HepG2 (cell line): Measurements from ENCODE around the gene COPB2. TPM values are rescaled to one million over a fixed set of nuclear protein-coding genes. Genes with fewer than 3 reads are reported as not detected.

Source experiments
- ARID2 ChIP-seq: sonication (generic); formaldehyde crosslinking; IDR thresholded peaks from 2 replicates; pipeline ENCODE4 v1.8.1; 2022; ENCODE audit warnings: mild to moderate bottlenecking, missing genetic modification reagents, borderline replicate concordance
- BHLHE40 ChIP-seq: IDR thresholded peaks from 2 replicates; pipeline ENCODE4 v1.6.1; 2011; ENCODE audit warnings: low read length, improper control_type of control experiment
- FOXK1 ChIP-seq: sonication (generic); formaldehyde crosslinking; IDR thresholded peaks from 2 replicates; pipeline ENCODE4 v1.4.0; 2020; ENCODE audit warnings: low read depth, missing genetic modification reagents, borderline replicate concordance
- GATA4 ChIP-seq: sonication (generic); IDR thresholded peaks from 2 replicates; pipeline ENCODE4 v1.6.1; 2016; ENCODE audit warnings: antibody characterized with exemption, low read depth, borderline replicate concordance
- MLX ChIP-seq: IDR thresholded peaks from 2 replicates; pipeline ENCODE4 v1.6.1; 2016
- MXD4 ChIP-seq: IDR thresholded peaks from 2 replicates; pipeline ENCODE4 v1.6.1; 2016; ENCODE audit warnings: mild to moderate bottlenecking, missing biosample characterization, missing genetic modification reagents
- RBM39 ChIP-seq: fragments of 200-400 bp; formaldehyde crosslinking; IDR thresholded peaks from one replicate; pipeline ENCODE4 v1.6.1; 2018; ENCODE audit warnings: antibody characterized with exemption, mild to moderate bottlenecking, low read depth, low read length; ENCODE audit not compliant: poor library complexity, severe bottlenecking
- SIX4 ChIP-seq: sonication (generic); formaldehyde crosslinking; IDR thresholded peaks from 2 replicates; pipeline ENCODE4 v1.4.0; 2020; ENCODE audit warnings: missing genetic modification reagents
- SP4 ChIP-seq: sonication (generic); formaldehyde crosslinking; IDR thresholded peaks from 2 replicates; pipeline ENCODE4 v1.8.1; 2023; ENCODE audit warnings: mild to moderate bottlenecking, missing genetic modification reagents
- TAF15 ChIP-seq: fragments of 200-400 bp; formaldehyde crosslinking; IDR thresholded peaks from one replicate; pipeline ENCODE4 v1.6.1; 2018; ENCODE audit warnings: mild to moderate bottlenecking, low read depth, low read length; ENCODE audit not compliant: poor library complexity, severe bottlenecking
- TBP ChIP-seq: sonication (generic); formaldehyde crosslinking; IDR thresholded peaks from 2 replicates; pipeline ENCODE4 v1.5.0; 2020; ENCODE audit warnings: missing genetic modification reagents
- THAP7 ChIP-seq: sonication (generic); formaldehyde crosslinking; IDR thresholded peaks from 2 replicates; pipeline ENCODE4 v1.8.1; 2023; ENCODE audit warnings: mild to moderate bottlenecking, missing genetic modification reagents
- ZC3H13 ChIP-seq: sonication (generic); formaldehyde crosslinking; IDR thresholded peaks from 2 replicates; pipeline ENCODE4 v1.8.1; 2023; ENCODE audit warnings: mild to moderate bottlenecking, missing genetic modification reagents, moderate library complexity
- ZNF224 ChIP-seq: sonication (generic); formaldehyde crosslinking; IDR thresholded peaks from 2 replicates; pipeline ENCODE4 v1.5.0; 2020; ENCODE audit warnings: mild to moderate bottlenecking, missing genetic modification reagents
- ZNF569 ChIP-seq: sonication (generic); formaldehyde crosslinking; IDR thresholded peaks from 2 replicates; pipeline ENCODE4 v1.5.0; 2020; ENCODE audit warnings: mild to moderate bottlenecking, missing genetic modification reagents, moderate library complexity, borderline replicate concordance
- ZNF775 ChIP-seq: sonication (generic); formaldehyde crosslinking; IDR thresholded peaks from 2 replicates; pipeline ENCODE4 v1.4.0; 2020; ENCODE audit warnings: missing genetic modification reagents, mild to moderate bottlenecking, moderate library complexity, borderline replicate concordance
- polyA plus RNA-seq, 8 experiments: library from polyadenylated mRNA; depleted of rRNA in 3 of 8; stranded (reverse) in 7 of 8; unstranded in 1 of 8; fragments of >200 nt; fragmentation: Illumina TruSeq in 4 of 8; extraction: Trizol in 4 of 8; gene quantifications; 2 replicates each; pipeline versions ENCODE4 v1.2.1 to v1.2.3, GENCODE V29; 2011 to 2016; ENCODE audit warnings: low read depth in 4 of 8, missing spikeins in 1 of 8, mixed read lengths in 1 of 8; ENCODE audit not compliant: insufficient read depth in 1 of 8
- total RNA-seq, 5 experiments: library from RNA; depleted of rRNA; stranded (reverse); fragments of >200 nt; fragmentation: Illumina TruSeq; extraction: Trizol; gene quantifications; 2 replicates each; pipeline ENCODE4 v1.2.3, GENCODE V29; 2016; ENCODE audit warnings: low read depth in 1 of 5
- TF ChIP-seq, protein P1 (sequence below): sonication (generic); formaldehyde crosslinking; IDR thresholded peaks from 2 replicates; pipeline ENCODE4 v1.4.0; 2020; ENCODE audit warnings: mild to moderate bottlenecking, missing genetic modification reagents, borderline replicate concordance
- TF ChIP-seq, protein P2 (sequence below): sonication (generic); formaldehyde crosslinking; IDR thresholded peaks from 2 replicates; pipeline ENCODE4 v1.8.1; 2023; ENCODE audit warnings: mild to moderate bottlenecking, missing genetic modification reagents
- TF ChIP-seq, protein P3 (sequence below): sonication (generic); formaldehyde crosslinking; IDR thresholded peaks from 2 replicates; pipeline ENCODE4 v1.8.0; 2022; ENCODE audit warnings: low read depth, missing genetic modification reagents

COPB2 gene
- total and polyA plus RNA-seq, 2 of the 13 experiments (the other 11 are each of a cell fraction or from before 2014, with no cell fraction given): 83.3 to 217 TPM

GRCh38 chr3:139343895-139344856 is 45.3 kb downstream of the COPB2 start, which contains the start of gene MRPS22 (continued):
- TF ChIP-seq ARID2 (no peak), MLX (CRISPR knock-in tag) (no peak), ZNF775 (CRISPR knock-in tag) (no peak), MXD4 (CRISPR knock-in tag) (no peak), SP4 (0 out of 2 replicates have a peak, but pooled peaks have one; percentile 18), TBP (CRISPR knock-in tag) (no peak), ZNF569 (CRISPR knock-in tag) (no peak), SIX4 (no peak), THAP7 (CRISPR knock-in tag) (peak; percentile 92), FOXK1 (peak; percentile 72; the same call in 1 of the 2 replicates), ZNF224 (CRISPR knock-in tag) (no peak), BHLHE40 (no peak), GATA4 (no peak; the same call in 1 of the 2 replicates), RBM39 (peak; percentile 51), TAF15 (no peak), ZC3H13 (CRISPR knock-in tag) (peak; percentile 80; the same call in 1 of the 2 replicates)
- TF ChIP-seq, protein P1, sequence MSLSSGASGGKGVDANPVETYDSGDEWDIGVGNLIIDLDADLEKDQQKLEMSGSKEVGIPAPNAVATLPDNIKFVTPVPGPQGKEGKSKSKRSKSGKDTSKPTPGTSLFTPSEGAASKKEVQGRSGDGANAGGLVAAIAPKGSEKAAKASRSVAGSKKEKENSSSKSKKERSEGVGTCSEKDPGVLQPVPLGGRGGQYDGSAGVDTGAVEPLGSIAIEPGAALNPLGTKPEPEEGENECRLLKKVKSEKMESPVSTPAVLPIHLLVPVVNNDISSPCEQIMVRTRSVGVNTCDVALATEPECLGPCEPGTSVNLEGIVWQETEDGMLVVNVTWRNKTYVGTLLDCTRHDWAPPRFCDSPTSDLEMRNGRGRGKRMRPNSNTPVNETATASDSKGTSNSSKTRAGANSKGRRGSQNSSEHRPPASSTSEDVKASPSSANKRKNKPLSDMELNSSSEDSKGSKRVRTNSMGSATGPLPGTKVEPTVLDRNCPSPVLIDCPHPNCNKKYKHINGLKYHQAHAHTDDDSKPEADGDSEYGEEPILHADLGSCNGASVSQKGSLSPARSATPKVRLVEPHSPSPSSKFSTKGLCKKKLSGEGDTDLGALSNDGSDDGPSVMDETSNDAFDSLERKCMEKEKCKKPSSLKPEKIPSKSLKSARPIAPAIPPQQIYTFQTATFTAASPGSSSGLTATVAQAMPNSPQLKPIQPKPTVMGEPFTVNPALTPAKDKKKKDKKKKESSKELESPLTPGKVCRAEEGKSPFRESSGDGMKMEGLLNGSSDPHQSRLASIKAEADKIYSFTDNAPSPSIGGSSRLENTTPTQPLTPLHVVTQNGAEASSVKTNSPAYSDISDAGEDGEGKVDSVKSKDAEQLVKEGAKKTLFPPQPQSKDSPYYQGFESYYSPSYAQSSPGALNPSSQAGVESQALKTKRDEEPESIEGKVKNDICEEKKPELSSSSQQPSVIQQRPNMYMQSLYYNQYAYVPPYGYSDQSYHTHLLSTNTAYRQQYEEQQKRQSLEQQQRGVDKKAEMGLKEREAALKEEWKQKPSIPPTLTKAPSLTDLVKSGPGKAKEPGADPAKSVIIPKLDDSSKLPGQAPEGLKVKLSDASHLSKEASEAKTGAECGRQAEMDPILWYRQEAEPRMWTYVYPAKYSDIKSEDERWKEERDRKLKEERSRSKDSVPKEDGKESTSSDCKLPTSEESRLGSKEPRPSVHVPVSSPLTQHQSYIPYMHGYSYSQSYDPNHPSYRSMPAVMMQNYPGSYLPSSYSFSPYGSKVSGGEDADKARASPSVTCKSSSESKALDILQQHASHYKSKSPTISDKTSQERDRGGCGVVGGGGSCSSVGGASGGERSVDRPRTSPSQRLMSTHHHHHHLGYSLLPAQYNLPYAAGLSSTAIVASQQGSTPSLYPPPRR (CRISPR knock-in tag): no peak
- TF ChIP-seq, protein P2, sequence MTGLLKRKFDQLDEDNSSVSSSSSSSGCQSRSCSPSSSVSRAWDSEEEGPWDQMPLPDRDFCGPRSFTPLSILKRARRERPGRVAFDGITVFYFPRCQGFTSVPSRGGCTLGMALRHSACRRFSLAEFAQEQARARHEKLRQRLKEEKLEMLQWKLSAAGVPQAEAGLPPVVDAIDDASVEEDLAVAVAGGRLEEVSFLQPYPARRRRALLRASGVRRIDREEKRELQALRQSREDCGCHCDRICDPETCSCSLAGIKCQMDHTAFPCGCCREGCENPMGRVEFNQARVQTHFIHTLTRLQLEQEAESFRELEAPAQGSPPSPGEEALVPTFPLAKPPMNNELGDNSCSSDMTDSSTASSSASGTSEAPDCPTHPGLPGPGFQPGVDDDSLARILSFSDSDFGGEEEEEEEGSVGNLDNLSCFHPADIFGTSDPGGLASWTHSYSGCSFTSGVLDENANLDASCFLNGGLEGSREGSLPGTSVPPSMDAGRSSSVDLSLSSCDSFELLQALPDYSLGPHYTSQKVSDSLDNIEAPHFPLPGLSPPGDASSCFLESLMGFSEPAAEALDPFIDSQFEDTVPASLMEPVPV (CRISPR knock-in tag): no peak
- TF ChIP-seq, protein P3, sequence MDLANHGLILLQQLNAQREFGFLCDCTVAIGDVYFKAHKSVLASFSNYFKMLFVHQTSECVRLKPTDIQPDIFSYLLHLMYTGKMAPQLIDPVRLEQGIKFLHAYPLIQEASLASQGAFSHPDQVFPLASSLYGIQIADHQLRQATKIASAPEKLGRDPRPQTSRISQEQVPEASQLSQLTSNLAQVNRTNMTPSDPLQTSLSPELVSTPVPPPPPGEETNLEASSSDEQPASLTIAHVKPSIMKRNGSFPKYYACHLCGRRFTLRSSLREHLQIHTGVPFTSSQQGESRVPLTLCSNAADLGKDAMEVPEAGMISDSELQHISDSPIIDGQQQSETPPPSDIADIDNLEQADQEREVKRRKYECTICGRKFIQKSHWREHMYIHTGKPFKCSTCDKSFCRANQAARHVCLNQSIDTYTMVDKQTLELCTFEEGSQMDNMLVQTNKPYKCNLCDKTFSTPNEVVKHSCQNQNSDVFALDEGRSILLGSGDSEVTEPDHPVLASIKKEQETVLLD: no peak
